GM12878 (cell line): Measurements from ENCODE around the gene FBXL7. TPM values are rescaled to one million over a fixed set of nuclear protein-coding genes. Genes with fewer than 3 reads are reported as not detected.

Source experiments
- ATAC-seq: fragments of 200-7000 bp; cut with Tn5 transposase; 3 replicates; pipeline ENCODE4 v1.9.1; 2020; ENCODE audit warnings: mild to moderate bottlenecking, moderate library complexity
- BruUV-seq: library from RNA; stranded (reverse); fragments of 400-500 nt; replicated peaks from 2 replicates; lab custom pipeline; 2021; lab: Mats Ljungman, UMichigan
- CTCF ChIA-PET: fragments of 300-600 bp; sonication (Branson Sonifier 250); formaldehyde crosslinking; extraction: SDS; loops from one replicate; lab custom pipeline; 2021; ENCODE audit warnings: inconsistent platforms; lab: Yijun Ruan, JAX
- POLR2A ChIA-PET: fragments of 350-600 bp; formaldehyde crosslinking; extraction: SDS; loops from one replicate; lab custom pipeline; 2021; ENCODE audit warnings: inconsistent platforms; lab: Charles Lee
- RAD21 ChIA-PET: fragments of 300-600 bp; sonication (Branson Sonifier 250); formaldehyde crosslinking; loops from one replicate; lab custom pipeline; 2023; ENCODE audit warnings: antibody characterized with exemption; ENCODE audit not compliant: unreplicated experiment; lab: Charles Lee
- SMC1A ChIA-PET: fragments of 300-600 bp; sonication (Branson Sonifier 250); formaldehyde crosslinking; loops from one replicate; lab custom pipeline; 2023; ENCODE audit not compliant: unreplicated experiment, uncharacterized antibody; lab: Charles Lee
- DNase-seq: peaks from one replicate; pipeline ENCODE4 v3.0.0-alpha.2; 2011; ENCODE audit warnings: low read depth, low spot score
- FAIRE-seq: peaks from 3 replicates; lab custom pipeline; 2011; peaks lifted over from hg19 to GRCh38; lab: Jason Lieb, UNC
- H2AFZ ChIP-seq: 2 replicates; pipeline ENCODE4 v1.6.0; 2011; ENCODE audit warnings: low read depth, low read length, control low read depth; ENCODE audit not compliant: control insufficient read depth
- H3K27ac ChIP-seq: 2 replicates; pipeline ENCODE4 v1.5.1; 2011; ENCODE audit warnings: control low read depth; ENCODE audit not compliant: control insufficient read depth, insufficient read depth
- H3K27me3 ChIP-seq, 2 experiments: replicated peaks in 1 of 2; 2 replicates each; pipeline versions ENCODE4 v1.6.0 to v1.6.1; 2011; ENCODE audit warnings: low read length in 1 of 2; ENCODE audit not compliant: control insufficient read depth in 2 of 2, insufficient read depth in 2 of 2
- H3K36me3 ChIP-seq, 2 experiments: 2 replicates each; pipeline ENCODE4 v1.5.1; 2011; ENCODE audit warnings: low read length in 1 of 2; ENCODE audit not compliant: control insufficient read depth in 2 of 2, insufficient read depth in 2 of 2
- H3K4me1 ChIP-seq: 2 replicates; pipeline ENCODE4 v1.6.1; 2011; ENCODE audit warnings: mild to moderate bottlenecking, low read length, moderate library complexity, mixed read lengths; ENCODE audit not compliant: control insufficient read depth, insufficient read depth
- H3K4me2 ChIP-seq: 2 replicates; pipeline ENCODE4 v1.6.0; 2011; ENCODE audit warnings: control low read depth; ENCODE audit not compliant: control insufficient read depth, insufficient read depth
- H3K4me3 ChIP-seq: fragments of 200-600 bp; sonication (generic); 2 replicates; pipeline ENCODE4 v1.5.1; 2016
- H3K79me2 ChIP-seq: 2 replicates; pipeline ENCODE4 v1.6.0; 2011; ENCODE audit warnings: low read length; ENCODE audit not compliant: control insufficient read depth, insufficient read depth
- H3K9ac ChIP-seq: 2 replicates; pipeline ENCODE4 v1.8.0; 2011; ENCODE audit warnings: low read length, control low read depth, mixed read lengths; ENCODE audit not compliant: control insufficient read depth, insufficient read depth
- H3K9me3 ChIP-seq: replicated peaks from 3 replicates; pipeline ENCODE4 v1.5.1; 2011; ENCODE audit warnings: mild to moderate bottlenecking, low read length; ENCODE audit not compliant: control insufficient read depth, insufficient read depth
- H4K20me1 ChIP-seq: 2 replicates; pipeline ENCODE4 v1.6.0; 2011; ENCODE audit not compliant: control insufficient read depth, insufficient read depth
- ATF2 ChIP-seq: IDR thresholded peaks from 2 replicates; pipeline ENCODE4 v1.6.1; 2012; ENCODE audit warnings: low read length, inconsistent platforms
- ATF3 ChIP-seq: IDR thresholded peaks from 2 replicates; pipeline ENCODE4 v1.6.1; 2011; ENCODE audit warnings: low read depth, mild to moderate bottlenecking, low read length, moderate library complexity, borderline replicate concordance; ENCODE audit errors: extremely low read depth
- BMI1 ChIP-seq: fragments of 450-650 bp; IDR thresholded peaks from 2 replicates; pipeline ENCODE4 v1.6.1; 2016; ENCODE audit warnings: mild to moderate bottlenecking, moderate library complexity, borderline replicate concordance
- CHD1 ChIP-seq: IDR thresholded peaks from 2 replicates; pipeline ENCODE4 v1.6.1; 2012; ENCODE audit warnings: low read depth, low read length, improper control_type of control experiment
- CHD4 ChIP-seq: fragments of 200-600 bp; sonication (generic); IDR thresholded peaks from 2 replicates; pipeline ENCODE4 v1.6.1; 2016; ENCODE audit warnings: mild to moderate bottlenecking
- EED ChIP-seq: sonication (generic); IDR thresholded peaks from 2 replicates; pipeline ENCODE4 v1.6.1; 2016; ENCODE audit warnings: antibody characterized with exemption, low read depth
- GATAD2B ChIP-seq: fragments of 450-650 bp; conservative IDR thresholded peaks from 2 replicates; pipeline ENCODE4 v1.6.1; 2017; ENCODE audit warnings: low read depth, mild to moderate bottlenecking, moderate library complexity
- HDAC2 ChIP-seq: fragments of 200-600 bp; sonication (generic); IDR thresholded peaks from 2 replicates; pipeline ENCODE4 v1.6.1; 2017
- NRF1 ChIP-seq: conservative IDR thresholded peaks from 2 replicates; pipeline ENCODE4 v1.6.1; 2011; ENCODE audit warnings: mild to moderate bottlenecking, low read depth, low read length, improper control_type of control experiment
- POLR2A ChIP-seq: IDR thresholded peaks from 2 replicates; pipeline ENCODE4 v1.6.1; 2011; ENCODE audit warnings: low read depth, mild to moderate bottlenecking, low read length
- RELA ChIP-seq: fragments of 450-650 bp; IDR thresholded peaks from 2 replicates; pipeline ENCODE4 v1.8.0; 2014; ENCODE audit warnings: borderline replicate concordance; ENCODE audit not compliant: partially characterized antibody
- SMAD5 ChIP-seq: IDR thresholded peaks from 2 replicates; pipeline ENCODE4 v1.6.1; 2016; ENCODE audit warnings: antibody characterized with exemption, low read depth
- SP1 ChIP-seq: IDR thresholded peaks from one replicate; pipeline ENCODE4 v1.6.1; 2011; ENCODE audit warnings: low read depth, low read length
- SREBF2 ChIP-seq: IDR thresholded peaks from 2 replicates; pipeline ENCODE4 v1.6.1; 2012; ENCODE audit warnings: mild to moderate bottlenecking, low read length
- SUPT20H ChIP-seq: IDR thresholded peaks from 2 replicates; pipeline ENCODE4 v1.6.1; 2011; ENCODE audit warnings: low read depth, mild to moderate bottlenecking, low read length, moderate library complexity, borderline replicate concordance; ENCODE audit not compliant: control insufficient read depth
- TCF3 ChIP-seq: IDR thresholded peaks from 2 replicates; pipeline ENCODE4 v1.6.1; 2012; ENCODE audit warnings: low read depth, mild to moderate bottlenecking, low read length, borderline replicate concordance; ENCODE audit not compliant: insufficient read depth
- ZNF207 ChIP-seq: fragments of 450-650 bp; IDR thresholded peaks from 2 replicates; pipeline ENCODE4 v1.6.1; 2014; ENCODE audit warnings: antibody characterized with exemption, mild to moderate bottlenecking, borderline replicate concordance
- ZNF217 ChIP-seq: fragments of 450-650 bp; IDR thresholded peaks from 2 replicates; pipeline ENCODE4 v1.6.1; 2017; ENCODE audit warnings: antibody characterized with exemption, mild to moderate bottlenecking
- ZNF24 ChIP-seq: fragments of 450-650 bp; IDR thresholded peaks from 2 replicates; pipeline ENCODE4 v1.6.1; 2017; ENCODE audit warnings: antibody characterized with exemption, mild to moderate bottlenecking
- WGBS: methylation state at CpG from one replicate; pipeline ENCODE4 v1.1.6; 2016; ENCODE audit warnings: low lambda C conversion rate; ENCODE audit not compliant: insufficient replicate concordance, insufficient coverage; ENCODE audit errors: missing lambda C conversion rate; 5-methylcytosine and 5-hydroxymethylcytosine counted together
- in situ Hi-C: fragments of 300-500 bp; cut with MboI; formaldehyde crosslinking; loops from 9 replicates; pipeline ENCODE4 v1.14.3; 2018; ENCODE audit warnings: mixed read lengths
- intact Hi-C: fragments of 100-400 bp; cut with micrococcal nuclease; formaldehyde crosslinking; loops from one replicate; pipeline ENCODE4 v1.14.2; 2022; ENCODE audit not compliant: unreplicated experiment
- polyA plus RNA-seq, 11 experiments: library from polyadenylated mRNA; depleted of rRNA in 4 of 11; unstranded in 6 of 11; stranded (reverse) in 5 of 11; fragments of >200 nt; fragmentation: Nextera tagmentation in 4 of 11; fragmentation: Illumina TruSeq in 1 of 11; extraction: Ambion mirVana in 4 of 11; extraction: Trizol in 1 of 11; gene quantifications; 1 replicate in 1 of 11; 2 replicates in 10 of 11; pipeline versions ENCODE4 v1.2.1 to v1.2.3, GENCODE V29; 2011 to 2016; ENCODE audit warnings: inconsistent platforms in 2 of 11, missing spikeins in 2 of 11, low read depth in 1 of 11
- total RNA-seq, 4 experiments: library from RNA; depleted of rRNA in 3 of 4; stranded (reverse); fragments of >200 nt in 3 of 4; fragmentation: Illumina TruSeq in 1 of 4; extraction: Trizol in 1 of 4; gene quantifications; 2 replicates each; pipeline versions ENCODE4 v1.2.1 to v1.2.3, GENCODE V29; 2013 to 2021

FBXL7 gene
- total and polyA plus RNA-seq, 10 of the 15 experiments (the other 5 are each of a cell fraction or from before 2014, with no cell fraction given), result 0.03 to 0.44 (median 0.16) TPM

GRCh38 chr5:15799014-15799413 lies 299.0 kb downstream of the FBXL7 start:
- no peak overlapping the region for H3K27ac ChIP-seq
- H2AFZ ChIP-seq, result no peak overlapping the region
- H3K79me2 ChIP-seq, result no peaks in the 10 kb centered on the region
- no peak for DNase-seq
- no peak overlapping the region for H3K4me2 ChIP-seq
- intact Hi-C loops, result no loop called here
- RAD21 ChIA-PET, result no interaction called here
- no peaks in the 10 kb centered on the region for H3K27me3 ChIP-seq
- CTCF ChIA-PET, result no interaction called here
- no peak overlapping the region for H3K9ac ChIP-seq
- H3K4me1 ChIP-seq, result no peaks in the 10 kb centered on the region
- 61% methylated on average over 1 of the region's 1 CpG for WGBS
- POLR2A ChIA-PET, result no interaction called here
- no peaks in the 10 kb centered on the region for H4K20me1 ChIP-seq
- H3K36me3 ChIP-seq, result no peaks in the 10 kb centered on the region
- in situ Hi-C loops, result no loop called here
- H3K9me3 ChIP-seq, result no peaks in the 10 kb centered on the region
- FAIRE-seq, result no peak
- H3K4me3 ChIP-seq, result no peak overlapping the region
- TF ChIP-seq GATAD2B (no peak), SREBF2 (no peak), ATF3 (no peak), SMAD5 (no peak), HDAC2 (no peak), POLR2A (no peak), EED (no peak), RELA (no peak), NRF1 (no peak), ZNF24 (no peak), ATF2 (no peak), ZNF217 (no peak), ZNF207 (no peak), CHD1 (no peak), TCF3 (no peak), SP1 (no peak), CHD4 (no peak), SUPT20H (no peak), BMI1 (no peak)
- TF ChIP-seq, all 136 proteins: peak for 0
- BruUV-seq, result no TSS peak
- no peak for ATAC-seq
- SMC1A ChIA-PET, result no interaction called here
